SK-N-MC (cell line): ENCODE measurements around the gene EGFR.

Source experiments
- DNase-seq: peaks from one replicate; pipeline ENCODE4 v3.0.0-alpha.2; 2011; ENCODE audit warnings: low read depth, low spot score
- H3K27ac ChIP-seq: fragments of 200-600 bp; sonication (generic); 2 replicates; pipeline ENCODE4 v1.5.1; 2016; ENCODE audit warnings: mixed run types
- H3K36me3 ChIP-seq: fragments of 200-600 bp; sonication (generic); 2 replicates; pipeline ENCODE4 v1.6.1; 2017; ENCODE audit warnings: antibody characterized with exemption, low read length, mixed read lengths; ENCODE audit not compliant: insufficient read depth
- H3K4me3 ChIP-seq: fragments of 200-600 bp; sonication (generic); 2 replicates; pipeline ENCODE4 v1.5.1; 2016
- H3K9ac ChIP-seq: fragments of 200-600 bp; sonication (generic); 2 replicates; pipeline ENCODE4 v1.8.0; 2017; ENCODE audit warnings: mixed run types, mixed read lengths; ENCODE audit not compliant: insufficient read length
- H3K9me3 ChIP-seq: fragments of 200-600 bp; sonication (generic); 2 replicates; pipeline ENCODE4 v1.6.1; 2017; ENCODE audit warnings: low read depth, mild to moderate bottlenecking, antibody characterized with exemption, low read length, moderate library complexity, mixed read lengths
- EZH2 ChIP-seq: fragments of 200-600 bp; sonication (generic); IDR thresholded peaks from one replicate; pipeline ENCODE4 v1.6.1; 2017; ENCODE audit warnings: antibody characterized with exemption
- FOXP2 ChIP-seq: optimal IDR thresholded peaks from 2 replicates; pipeline ENCODE3; 2011; ENCODE audit warnings: mild to moderate bottlenecking, moderate library complexity; ENCODE audit not compliant: insufficient read depth; ENCODE audit errors: extremely low read length, control extremely low read depth
- POLR2AphosphoS5 ChIP-seq: IDR thresholded peaks from 2 replicates; pipeline ENCODE4 v1.6.1; 2012; ENCODE audit warnings: mild to moderate bottlenecking, low read depth, low read length, borderline replicate concordance

EGFR gene

DNA sequence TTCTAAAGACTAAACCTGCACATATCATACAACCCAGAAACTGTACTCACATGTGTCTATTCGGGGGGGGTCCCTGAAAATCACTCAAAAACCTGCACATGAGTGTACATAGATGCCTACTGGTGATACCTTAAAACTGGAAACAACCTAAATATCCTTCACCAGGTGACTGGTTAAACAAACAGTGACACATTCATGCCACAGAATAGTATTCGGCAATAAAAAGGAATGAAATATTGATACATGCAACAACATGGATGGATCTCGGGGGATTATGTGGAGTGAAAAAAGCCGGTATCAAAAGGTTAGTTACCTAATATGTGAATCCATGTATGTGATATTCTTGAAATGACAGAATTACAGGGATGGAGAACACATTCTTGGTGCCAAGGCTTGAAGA lies 32.1 kb upstream of the EGFR start:
- Histone ChIP-seq H3K36me3 (no peaks in the 10 kb centered on the region), H3K9me3 (no peaks in the 10 kb centered on the region), H3K9ac (no peak overlapping the region), H3K4me3 (no peak overlapping the region), H3K27ac (no peak overlapping the region)
- DNase-seq: no peak
- no peak for TF ChIP-seq POLR2AphosphoS5
- TF ChIP-seq EZH2: no peak
- TF ChIP-seq FOXP2: no peak

DNA sequence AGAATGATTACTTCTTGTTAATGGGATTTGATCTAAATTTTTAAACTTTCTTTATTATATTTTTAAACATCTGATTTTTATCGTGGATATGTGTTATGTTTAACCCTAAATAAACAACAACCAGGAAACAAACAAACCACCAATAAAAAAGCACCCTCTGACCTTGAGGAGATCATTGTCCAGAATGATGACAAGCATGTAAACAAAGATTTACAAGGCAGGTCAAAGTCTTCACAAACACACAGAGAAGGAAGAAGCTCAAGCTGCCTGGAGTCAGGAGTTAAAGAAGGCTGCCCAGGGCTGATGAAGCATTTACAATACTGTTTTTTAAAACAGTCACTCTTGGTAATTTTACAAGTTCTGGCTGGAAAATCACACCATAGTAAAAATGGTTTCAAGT lies 31.0 kb upstream of the EGFR start:
- no peak for TF ChIP-seq EZH2
- no peak for TF ChIP-seq FOXP2
- no peak for TF ChIP-seq POLR2AphosphoS5
- no peak for DNase-seq
- Histone ChIP-seq H3K27ac (no peak overlapping the region), H3K4me3 (no peak overlapping the region), H3K9me3 (no peaks in the 10 kb centered on the region), H3K9ac (no peak overlapping the region), H3K36me3 (no peaks in the 10 kb centered on the region)

GRCh38 chr7:54988516-54988915 lies 30.3 kb upstream of the EGFR start:
- DNase-seq: no peak
- H3K4me3 ChIP-seq: no peak overlapping the region
- no peak overlapping the region for H3K9ac ChIP-seq
- TF ChIP-seq FOXP2 (no peak), POLR2AphosphoS5 (no peak), EZH2 (no peak)
- H3K27ac ChIP-seq: no peak overlapping the region
- no peaks in the 10 kb centered on the region for H3K36me3 ChIP-seq
- H3K9me3 ChIP-seq: no peaks in the 10 kb centered on the region

GRCh38 chr7:54989453-54990225 lies 29.2 kb upstream of the EGFR start:
- H3K9ac ChIP-seq: no peak overlapping the region
- no peak overlapping the region for H3K27ac ChIP-seq
- TF ChIP-seq FOXP2 (no peak), POLR2AphosphoS5 (no peak), EZH2 (no peak)
- no peak overlapping the region for H3K4me3 ChIP-seq
- H3K36me3 ChIP-seq: no peaks in the 10 kb centered on the region
- no peak for DNase-seq
- no peaks in the 10 kb centered on the region for H3K9me3 ChIP-seq

- TF ChIP-seq POLR2AphosphoS5 (no peak), FOXP2 (no peak), EZH2 (no peak)
- H3K36me3 ChIP-seq: no peaks in the 10 kb centered on the region
- DNase-seq: no peak
- H3K9me3 ChIP-seq: no peaks in the 10 kb centered on the region
- H3K4me3 ChIP-seq: no peak overlapping the region
- no peak overlapping the region for H3K9ac ChIP-seq
- H3K27ac ChIP-seq: no peak overlapping the region
These were observed 27.5 kb upstream of the EGFR start for GRCh38 chr7:54991341-54991740.

GRCh38 chr7:54992871-54993475 lies 25.8 kb upstream of the EGFR start:
- Histone ChIP-seq H3K9me3 (no peaks in the 10 kb centered on the region), H3K36me3 (no peaks in the 10 kb centered on the region), H3K27ac (no peak overlapping the region), H3K9ac (no peak overlapping the region), H3K4me3 (no peak overlapping the region)
- no peak for DNase-seq
- no peak for TF ChIP-seq EZH2
- TF ChIP-seq FOXP2: no peak

DNA sequence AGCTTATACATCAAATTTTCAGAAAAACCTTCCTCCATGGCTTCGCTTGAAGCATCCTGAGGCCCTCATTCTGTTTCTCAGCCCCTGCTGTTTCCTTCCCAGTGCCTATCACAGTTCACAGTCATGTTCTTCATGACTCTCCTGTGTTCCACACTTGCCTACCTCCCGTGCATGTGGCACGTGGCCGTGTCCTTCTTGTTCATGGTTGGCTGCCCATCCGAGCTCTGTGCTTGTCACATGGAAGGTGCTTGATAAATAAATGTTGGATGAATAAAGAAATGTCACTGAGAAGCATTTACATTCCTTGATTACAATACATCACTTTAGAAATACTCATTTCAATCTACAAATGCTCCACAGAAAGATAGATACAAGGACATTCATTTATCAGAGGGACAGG lies 23.7 kb upstream of the EGFR start:
- no peak overlapping the region for H3K27ac ChIP-seq

GRCh38 chr7:54995610-54996363 lies 23.0 kb upstream of the EGFR start:
- no peak overlapping the region for H3K9ac ChIP-seq
- TF ChIP-seq FOXP2: no peak

More for the DNA sequence above, 23.7 kb upstream of the EGFR start:
- Histone ChIP-seq H3K9me3 (no peaks in the 10 kb centered on the region), H3K36me3 (no peaks in the 10 kb centered on the region), H3K9ac (no peak overlapping the region), H3K4me3 (no peak overlapping the region)
- TF ChIP-seq EZH2 (no peak), POLR2AphosphoS5 (no peak), FOXP2 (no peak)
- no peak for DNase-seq

DNA sequence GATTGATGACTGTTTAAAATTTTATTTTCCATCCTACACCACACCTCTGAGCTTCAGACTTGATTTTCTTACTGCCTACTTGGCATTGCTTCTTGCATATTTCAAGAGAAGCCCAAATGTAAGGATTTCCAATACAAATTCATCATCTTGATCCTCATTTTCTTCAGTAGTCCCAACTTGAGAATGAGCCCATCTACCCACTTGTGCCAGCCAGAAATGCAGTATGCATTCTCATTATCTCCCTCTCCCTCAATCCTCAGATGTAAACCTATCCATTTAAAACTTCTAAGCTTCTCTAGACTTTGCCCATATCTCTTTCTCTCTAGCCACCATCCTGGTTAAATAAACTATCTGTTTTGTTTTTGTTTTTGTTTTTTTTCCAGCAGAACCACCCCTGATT lies 22.4 kb upstream of the EGFR start:
- Histone ChIP-seq H3K4me3 (no peak overlapping the region), H3K36me3 (no peaks in the 10 kb centered on the region), H3K9me3 (no peaks in the 10 kb centered on the region), H3K9ac (no peak overlapping the region), H3K27ac (no peak overlapping the region)
- TF ChIP-seq FOXP2: no peak
- TF ChIP-seq EZH2: no peak
- no peak for TF ChIP-seq POLR2AphosphoS5
- no peak for DNase-seq

More at GRCh38 chr7:54995610-54996363, 23.0 kb upstream of the EGFR start:
- H3K36me3 ChIP-seq: no peaks in the 10 kb centered on the region
- H3K27ac ChIP-seq: no peak overlapping the region
- DNase-seq: no peak
- H3K4me3 ChIP-seq: no peak overlapping the region
- H3K9me3 ChIP-seq: no peaks in the 10 kb centered on the region
